Breast epithelium (tissue), 4 donors: ENCODE data around the gene PHETA2. TPM values are rescaled to one million over a fixed set of nuclear protein-coding genes. Genes with fewer than 3 reads are reported as not detected.

Source experiments
- DNase-seq, 2 donors: peaks; one replicate each; pipeline ENCODE4 v3.0.0-alpha.2; 2019; ENCODE audit warnings: low spot score in 2 of 2
- H3K27ac ChIP-seq, 2 donors: fragments of 200-600 bp; sonication (generic) in 1 of 2; one replicate each; pipeline ENCODE4 v1.5.1; 2016 to 2019; ENCODE audit warnings: mild to moderate bottlenecking in 1 of 2
- H3K27me3 ChIP-seq, 2 donors: fragments of 200-600 bp; sonication (generic) in 1 of 2; one replicate each; pipeline versions ENCODE4 v1.5.1 to v1.6.0; 2017 to 2019; ENCODE audit warnings: control low read depth in 1 of 2, mild to moderate bottlenecking in 1 of 2
- H3K36me3 ChIP-seq: fragments of 200-600 bp; one replicate; pipeline ENCODE4 v1.5.1; 2019
- H3K4me1 ChIP-seq, 2 donors: fragments of 200-600 bp; sonication (generic); one replicate each; pipeline ENCODE4 v1.5.1; 2016 to 2019; ENCODE audit warnings: control low read depth in 1 of 2
- H3K4me3 ChIP-seq, 3 donors: fragments of 200-600 bp; sonication (generic); 1 replicate in 2 of 3; 2 replicates in 1 of 3; pipeline ENCODE4 v1.5.1; 2016 to 2019; ENCODE audit warnings: mild to moderate bottlenecking in 3 of 3, moderate library complexity in 2 of 3
- H3K9me3 ChIP-seq, 2 donors: fragments of 200-600 bp; sonication (generic) in 1 of 2; one replicate each; pipeline ENCODE4 v1.5.1; 2016 to 2019; ENCODE audit warnings: control low read depth in 1 of 2
- CTCF ChIP-seq, 3 donors: fragments of 450-650 bp; IDR thresholded peaks; one replicate each; pipeline ENCODE4 v1.5.1; 2016 to 2017; ENCODE audit warnings: antibody characterized with exemption in 3 of 3, mild to moderate bottlenecking in 3 of 3, moderate library complexity in 3 of 3
- POLR2A ChIP-seq: fragments of 450-650 bp; IDR thresholded peaks from one replicate; pipeline ENCODE4 v1.6.1; 2016; ENCODE audit warnings: antibody characterized with exemption, mild to moderate bottlenecking, moderate library complexity
- POLR2AphosphoS5 ChIP-seq, 3 donors: sonication (generic); formaldehyde crosslinking; IDR thresholded peaks; one replicate each; pipeline ENCODE4 v1.6.1; 2017; ENCODE audit warnings: antibody characterized with exemption in 3 of 3
- intact Hi-C: fragments of 100-400 bp; cut with DNase I; formaldehyde crosslinking; loops from one replicate; pipeline ENCODE4 v1.15.1; 2023; ENCODE audit warnings: low total_unique reads
- total RNA-seq, 3 donors: library from RNA; depleted of rRNA; stranded (reverse); fragments of >200 nt; gene quantifications; one replicate each; pipeline ENCODE4 v1.1.0, GENCODE V29; 2016

Gene PHETA2
- total RNA-seq, 3 donors from 2014 or later: 11.5 to 18.0 (median 11.6) TPM

- H3K9me3 ChIP-seq: no peaks in the 10 kb centered on the region
- no peak overlapping the region for H3K27ac ChIP-seq
- intact Hi-C loops: no loop called here
- no peaks in the 10 kb centered on the region for H3K27me3 ChIP-seq
- H3K4me1 ChIP-seq: peaks cover 0 to 4% of the 10 kb centered on the region in 2 donors
- TF ChIP-seq CTCF (IDR thresholded peaks at IDR 0.05) (no peak), POLR2A (no peak), POLR2AphosphoS5 (IDR thresholded peaks at IDR 0.05) (no peak)
- H3K4me3 ChIP-seq: no peak overlapping the region
- no peak for DNase-seq
- H3K36me3 ChIP-seq: no peaks in the 10 kb centered on the region
Measured at GRCh38 chr22:42065438-42066125, 8.5 kb upstream of the PHETA2 start.

GRCh38 chr22:42066126-42066761 lies 7.8 kb upstream of the PHETA2 start:
- no peak for TF ChIP-seq POLR2A
- no peak for TF ChIP-seq POLR2AphosphoS5 (IDR thresholded peaks at IDR 0.05)
- no peak for TF ChIP-seq CTCF (IDR thresholded peaks at IDR 0.05)
- H3K4me3 ChIP-seq: no peak overlapping the region
- no peaks in the 10 kb centered on the region for H3K36me3 ChIP-seq
- H3K4me1 ChIP-seq: peaks cover 1 to 4% of the 10 kb centered on the region in 2 donors
- H3K27me3 ChIP-seq: no peaks in the 10 kb centered on the region
- DNase-seq: no peak
- intact Hi-C loops: no loop called here
- no peaks in the 10 kb centered on the region for H3K9me3 ChIP-seq
- no peak overlapping the region for H3K27ac ChIP-seq

- intact Hi-C loops: no loop called here
- DNase-seq: no peak
- H3K27me3 ChIP-seq: no peaks in the 10 kb centered on the region
- no peak overlapping the region for H3K27ac ChIP-seq
- H3K4me3 ChIP-seq: no peak overlapping the region
- no peak for TF ChIP-seq POLR2A
- TF ChIP-seq CTCF (IDR thresholded peaks at IDR 0.05): no peak
- no peak for TF ChIP-seq POLR2AphosphoS5 (IDR thresholded peaks at IDR 0.05)
- no peaks in the 10 kb centered on the region for H3K9me3 ChIP-seq
- H3K4me1 ChIP-seq: peaks cover 4 to 5% of the 10 kb centered on the region in 2 donors
- no peaks in the 10 kb centered on the region for H3K36me3 ChIP-seq
Measured at GRCh38 chr22:42066937-42067336, 7.1 kb upstream of the PHETA2 start.

DNA sequence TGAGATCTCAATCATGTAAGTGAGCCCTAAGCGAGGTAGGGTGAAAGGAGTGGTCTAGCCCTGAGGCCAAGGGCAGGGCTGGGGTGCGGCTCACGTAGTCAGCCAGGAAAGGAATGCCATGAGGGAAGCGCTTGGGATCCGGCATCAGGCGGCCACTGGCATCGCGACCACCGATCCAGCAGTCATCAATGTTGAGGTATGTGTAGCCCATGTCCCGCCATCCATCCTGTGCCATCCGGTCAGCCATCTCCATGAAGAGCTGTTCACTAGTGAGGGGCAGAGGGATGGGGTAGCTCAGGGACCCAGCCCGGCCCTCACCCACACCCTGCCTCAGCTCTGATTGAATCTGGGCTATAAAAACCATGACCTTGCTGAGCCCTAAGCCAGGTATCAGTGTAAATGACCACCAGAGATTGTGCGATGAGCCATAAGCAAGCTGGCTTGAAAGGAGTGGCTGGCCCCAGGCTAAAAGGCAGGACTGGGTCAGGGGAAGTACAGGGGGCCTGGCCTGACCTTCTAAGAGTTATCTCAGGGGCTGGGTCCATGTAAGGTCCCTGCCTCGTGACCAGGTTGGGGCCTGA lies 6.3 kb upstream of the PHETA2 start:
- TF ChIP-seq POLR2A (no peak), CTCF (IDR thresholded peaks at IDR 0.05) (no peak), POLR2AphosphoS5 (IDR thresholded peaks at IDR 0.05) (no peak)
- H3K9me3 ChIP-seq: no peaks in the 10 kb centered on the region
- no peaks in the 10 kb centered on the region for H3K36me3 ChIP-seq
- intact Hi-C loops: no loop called here
- no peaks in the 10 kb centered on the region for H3K27me3 ChIP-seq
- peaks cover 4 to 5% of the 10 kb centered on the region in 2 donors for H3K4me1 ChIP-seq
- no peak overlapping the region for H3K4me3 ChIP-seq
- H3K27ac ChIP-seq: no peak overlapping the region
- DNase-seq: no peak

- Histone ChIP-seq H3K36me3 (no peaks in the 10 kb centered on the region), H3K27ac (no peak overlapping the region), H3K4me1 (peaks cover 4 to 5% of the 10 kb centered on the region in 2 donors), H3K4me3 (no peak overlapping the region), H3K27me3 (no peaks in the 10 kb centered on the region), H3K9me3 (no peaks in the 10 kb centered on the region)
- intact Hi-C loops: no loop called here
- DNase-seq: no peak
- TF ChIP-seq POLR2AphosphoS5 (IDR thresholded peaks at IDR 0.05) (no peak), POLR2A (no peak), CTCF (IDR thresholded peaks at IDR 0.05) (no peak)
Measured at GRCh38 chr22:42068291-42068690, 5.8 kb upstream of the PHETA2 start.
